ENCODE data around the gene RASGRF1. TPM values are rescaled to one million over a fixed set of nuclear protein-coding genes. Genes with fewer than 3 reads are reported as not detected.

Gene RASGRF1
- total RNA-seq, 1 experiment from 2014 or later: 0.59 TPM

GRCh38 chr15:79092382-79092781 is 1.8 kb upstream of the RASGRF1 start:
- Histone ChIP-seq H3K36me3 (ENCODE audit: control insufficient read depth, insufficient read depth, low read length) (no peaks in the 10 kb centered on the region), H3K4me3 (ENCODE audit: low read depth in 2 of 2, low read length in 2 of 2) (no peak overlapping the region), H3K27me3 (ENCODE audit: control insufficient read depth, insufficient read depth, low read length) (peaks cover 16% of the 10 kb centered on the region), H3K27ac (ENCODE audit: low read length) (no peak overlapping the region), H3K9me3 (ENCODE audit: control insufficient read depth, insufficient read depth, low read depth, low read length) (no peaks in the 10 kb centered on the region), H3K4me1 (ENCODE audit: control insufficient read depth, insufficient read depth, low read length) (peaks cover 11% of the 10 kb centered on the region)
- intact Hi-C loops (cut with micrococcal nuclease; ENCODE audit: unreplicated experiment) (no loop called here), in situ Hi-C loops (cut with HindIII; ENCODE audit: low pct_unique_long_range_greater_than_20kb, low sequenced_read_pairs) (no loop called here)
- ATAC-seq (no peak), DNase-seq (ENCODE audit: low read depth, low spot score) (no peak)
- POLR2A ChIA-PET: no interaction called here
- no peak for TF ChIP-seq SIN3A (IDR thresholded peaks at IDR 0.05; ENCODE audit: borderline replicate concordance, insufficient read depth, low read depth, low read length)
- TF ChIP-seq TCF7L2 (IDR thresholded peaks at IDR 0.05; ENCODE audit: low read depth, low read length): no peak
- TF ChIP-seq CTCF (IDR thresholded peaks at IDR 0.05): no peak
- TF ChIP-seq REST (IDR thresholded peaks at IDR 0.05; ENCODE audit: insufficient read depth in 1 of 2, low read depth in 2 of 2, low read length in 1 of 2): no peak
- no peak for TF ChIP-seq POLR2AphosphoS5 (IDR thresholded peaks at IDR 0.05; ENCODE audit: low read depth, low read length)
- CTCF ChIA-PET: no interaction called here
- no TSS peak for BruUV-seq (replicated peaks)

- no peak overlapping the region for H3K27ac ChIP-seq (ENCODE audit: low read length)
- CTCF ChIA-PET: interaction anchor here (0.6 to 0.7 kb wide), 4 partner anchors 36 to 784 kb away, joined by 3 to 11 read pairs (median 5); no protein-coding TSS in a partner anchor
- H3K4me1 ChIP-seq (ENCODE audit: control insufficient read depth, insufficient read depth, low read length): peaks cover 11% of the 10 kb centered on the region
- TF ChIP-seq TCF7L2 (IDR thresholded peaks at IDR 0.05; ENCODE audit: low read depth, low read length) (no peak), REST (IDR thresholded peaks at IDR 0.05; ENCODE audit: insufficient read depth in 1 of 2, low read depth in 2 of 2, low read length in 1 of 2) (no peak), POLR2AphosphoS5 (IDR thresholded peaks at IDR 0.05; ENCODE audit: low read depth, low read length) (no peak), CTCF (IDR thresholded peaks at IDR 0.05) (no peak), SIN3A (IDR thresholded peaks at IDR 0.05; ENCODE audit: borderline replicate concordance, insufficient read depth, low read depth, low read length) (no peak)
- H3K4me3 ChIP-seq (ENCODE audit: low read depth in 2 of 2, low read length in 2 of 2): peak overlapping the region; percentile 35 to 44
- H3K27me3 ChIP-seq (ENCODE audit: control insufficient read depth, insufficient read depth, low read length): peaks cover 14% of the 10 kb centered on the region
- no peak for DNase-seq (ENCODE audit: low read depth, low spot score)
- intact Hi-C loops (cut with micrococcal nuclease; ENCODE audit: unreplicated experiment): no loop called here
- ATAC-seq: peak; percentile 87
- in situ Hi-C loops (cut with HindIII; ENCODE audit: low pct_unique_long_range_greater_than_20kb, low sequenced_read_pairs): no loop called here
- H3K9me3 ChIP-seq (ENCODE audit: control insufficient read depth, insufficient read depth, low read depth, low read length): no peaks in the 10 kb centered on the region
- no peaks in the 10 kb centered on the region for H3K36me3 ChIP-seq (ENCODE audit: control insufficient read depth, insufficient read depth, low read length)
- no TSS peak for BruUV-seq (replicated peaks)
- POLR2A ChIA-PET: interaction anchor here (0.7 kb wide), 1 partner anchor 93 kb away, joined by 3 read pairs; no protein-coding TSS in a partner anchor
Measured at GRCh38 chr15:79091204-79091867, 756 bp upstream of the RASGRF1 start.

All from Panc1 (cell line).